IMR-90 (cell line): ENCODE measurements around the gene TWIST1. TPM values are rescaled to one million over a fixed set of nuclear protein-coding genes. Genes with fewer than 3 reads are reported as not detected.

Source experiments
- ATAC-seq: fragments of 200-7000 bp; cut with Tn5 transposase; 2 replicates; pipeline ENCODE4 v1.9.1; 2020; ENCODE audit warnings: low read depth, mild to moderate bottlenecking, moderate library complexity
- BruUV-seq: library from RNA; stranded (reverse); fragments of 400-500 nt; replicated peaks from 2 replicates; lab custom pipeline; 2021; lab: Mats Ljungman, UMichigan
- CTCF ChIA-PET: fragments of 300-600 bp; formaldehyde crosslinking; extraction: SDS; loops from one replicate; lab custom pipeline; 2021; ENCODE audit warnings: antibody characterized with exemption; lab: Yijun Ruan, JAX
- POLR2A ChIA-PET: fragments of 300-600 bp; sonication (Branson Sonifier 250); formaldehyde crosslinking; loops from one replicate; lab custom pipeline; 2022; ENCODE audit warnings: antibody characterized with exemption; ENCODE audit not compliant: unreplicated experiment; lab: Charles Lee
- DNase-seq: peaks from one replicate; pipeline ENCODE4 v3.0.0; 2013
- H2AFZ ChIP-seq: replicated peaks from 2 replicates; pipeline ENCODE3; 2013; ENCODE audit warnings: low read length, mild to moderate bottlenecking; ENCODE audit not compliant: poor library complexity
- H2AK5ac ChIP-seq: 2 replicates; pipeline ENCODE4 v1.6.1; 2013; ENCODE audit warnings: low read depth, low read length, inconsistent platforms
- H2AK9ac ChIP-seq: replicated peaks from 2 replicates; pipeline ENCODE3; 2013; ENCODE audit warnings: mild to moderate bottlenecking, low read depth, low read length, moderate library complexity; ENCODE audit not compliant: poor library complexity
- H2BK120ac ChIP-seq: 2 replicates; pipeline ENCODE4 v1.6.1; 2013; ENCODE audit warnings: low read depth, low read length, inconsistent platforms
- H2BK15ac ChIP-seq: 3 replicates; pipeline ENCODE4 v1.6.1; 2013; ENCODE audit warnings: low read depth, low read length, inconsistent platforms
- H2BK20ac ChIP-seq: 2 replicates; pipeline ENCODE4 v1.6.1; 2013; ENCODE audit warnings: low read depth, mild to moderate bottlenecking, inconsistent platforms, low read length, moderate library complexity
- H2BK5ac ChIP-seq: 2 replicates; pipeline ENCODE4 v1.6.1; 2013; ENCODE audit warnings: mild to moderate bottlenecking, low read depth, low read length, inconsistent platforms; ENCODE audit not compliant: poor library complexity, severe bottlenecking
- H3K14ac ChIP-seq: replicated peaks from 2 replicates; pipeline ENCODE4 v1.6.1; 2013; ENCODE audit warnings: low read depth, low read length, inconsistent platforms
- H3K18ac ChIP-seq: 2 replicates; pipeline ENCODE4 v1.6.1; 2013; ENCODE audit warnings: low read depth, low read length, control low read depth
- H3K23ac ChIP-seq: 2 replicates; pipeline ENCODE4 v1.6.1; 2013; ENCODE audit warnings: low read depth, low read length, inconsistent platforms
- H3K27ac ChIP-seq: 2 replicates; pipeline ENCODE4 v1.5.1; 2013; ENCODE audit warnings: mild to moderate bottlenecking, control low read depth, low read length; ENCODE audit not compliant: insufficient read depth
- H3K27me3 ChIP-seq: 2 replicates; pipeline ENCODE4 v1.6.1; 2013; ENCODE audit warnings: low read length; ENCODE audit not compliant: control insufficient read depth, insufficient read depth
- H3K36me3 ChIP-seq: 2 replicates; pipeline ENCODE4 v1.6.1; 2013; ENCODE audit warnings: low read length, mixed read lengths; ENCODE audit not compliant: control insufficient read depth, insufficient read depth
- H3K4ac ChIP-seq: 2 replicates; pipeline ENCODE4 v1.6.1; 2013; ENCODE audit warnings: low read depth, low read length, inconsistent platforms
- H3K4me1 ChIP-seq: 2 replicates; pipeline ENCODE4 v1.6.1; 2013; ENCODE audit warnings: low read length, mixed read lengths; ENCODE audit not compliant: control insufficient read depth, insufficient read depth
- H3K4me2 ChIP-seq: 2 replicates; pipeline ENCODE4 v1.6.1; 2013; ENCODE audit warnings: low read depth, mild to moderate bottlenecking, control low read depth, low read length, moderate library complexity
- H3K4me3 ChIP-seq: 2 replicates; pipeline ENCODE4 v1.5.1; 2013; ENCODE audit warnings: low read depth, mild to moderate bottlenecking, control low read depth, low read length, moderate library complexity; ENCODE audit not compliant: insufficient read depth
- H3K56ac ChIP-seq: 2 replicates; pipeline ENCODE4 v1.6.1; 2013; ENCODE audit warnings: low read length, inconsistent platforms; ENCODE audit not compliant: insufficient read depth; ENCODE audit errors: extremely low read depth
- H3K79me1 ChIP-seq, 2 experiments: 2 replicates each; pipeline ENCODE4 v1.6.1; 2013; ENCODE audit warnings: low read length in 2 of 2, inconsistent platforms in 1 of 2, low read depth in 1 of 2
- H3K9ac ChIP-seq: 2 replicates; pipeline ENCODE4 v1.6.1; 2013; ENCODE audit warnings: low read depth, low read length, control low read depth
- H3K9me1 ChIP-seq: 2 replicates; pipeline ENCODE4 v1.6.1; 2013; ENCODE audit warnings: low read length, inconsistent platforms; ENCODE audit not compliant: insufficient read depth
- H3K9me3 ChIP-seq: 2 replicates; pipeline ENCODE4 v1.6.1; 2013; ENCODE audit warnings: low read length; ENCODE audit not compliant: control insufficient read depth, insufficient read depth
- H4K20me1 ChIP-seq: 2 replicates; pipeline ENCODE4 v1.6.1; 2013; ENCODE audit warnings: low read length, inconsistent platforms; ENCODE audit not compliant: insufficient read depth
- H4K5ac ChIP-seq: 2 replicates; pipeline ENCODE4 v1.6.1; 2013; ENCODE audit warnings: mild to moderate bottlenecking, low read depth, low read length, control low read depth
- H4K8ac ChIP-seq, 2 experiments: 2 replicates each; pipeline ENCODE4 v1.6.1; 2013; ENCODE audit warnings: low read depth in 2 of 2, low read length in 2 of 2, control low read depth in 1 of 2, inconsistent platforms in 1 of 2
- H4K91ac ChIP-seq: 2 replicates; pipeline ENCODE4 v1.6.1; 2013; ENCODE audit warnings: low read depth, low read length, inconsistent platforms; ENCODE audit not compliant: insufficient read depth
- BHLHE40 ChIP-seq: fragments of 150-350 bp; IDR thresholded peaks from 2 replicates; pipeline ENCODE4 v1.6.1; 2016; ENCODE audit warnings: mild to moderate bottlenecking, low read depth, low read length
- CEBPB ChIP-seq: IDR thresholded peaks from 2 replicates; pipeline ENCODE4 v1.6.1; 2012; ENCODE audit warnings: low read depth, low read length, improper control_type of control experiment
- CHD1 ChIP-seq: IDR thresholded peaks from 2 replicates; pipeline ENCODE4 v1.6.1; 2012; ENCODE audit warnings: low read depth, low read length, improper control_type of control experiment
- CTCF ChIP-seq: conservative IDR thresholded peaks from 2 replicates; pipeline ENCODE4 v1.5.1; 2012; ENCODE audit warnings: mild to moderate bottlenecking, low read depth, low read length, improper control_type of control experiment
- FOS ChIP-seq: fragments of 150-350 bp; IDR thresholded peaks from 2 replicates; pipeline ENCODE4 v1.6.1; 2016; ENCODE audit warnings: low read depth, low read length
- MAFK ChIP-seq: IDR thresholded peaks from 2 replicates; pipeline ENCODE4 v1.6.1; 2012; ENCODE audit warnings: low read depth, low read length, improper control_type of control experiment
- MAZ ChIP-seq: IDR thresholded peaks from 2 replicates; pipeline ENCODE4 v1.6.1; 2012; ENCODE audit warnings: low read depth, mild to moderate bottlenecking, low read length, improper control_type of control experiment, moderate library complexity, borderline replicate concordance
- MXI1 ChIP-seq: IDR thresholded peaks from 2 replicates; pipeline ENCODE4 v1.6.1; 2012; ENCODE audit warnings: low read depth, mild to moderate bottlenecking, low read length, moderate library complexity, borderline replicate concordance
- POLR2A ChIP-seq: IDR thresholded peaks from 2 replicates; pipeline ENCODE4 v1.6.1; 2012; ENCODE audit warnings: mild to moderate bottlenecking, low read depth, low read length
- RAD21 ChIP-seq: IDR thresholded peaks from 2 replicates; pipeline ENCODE4 v1.6.1; 2012; ENCODE audit warnings: low read length, improper control_type of control experiment
- RCOR1 ChIP-seq: IDR thresholded peaks from 2 replicates; pipeline ENCODE4 v1.6.1; 2012; ENCODE audit warnings: mild to moderate bottlenecking, low read length, improper control_type of control experiment; ENCODE audit not compliant: insufficient replicate concordance
- RFX5 ChIP-seq: IDR thresholded peaks from 2 replicates; pipeline ENCODE4 v1.8.0; 2012; ENCODE audit warnings: low read depth, mild to moderate bottlenecking, low read length, moderate library complexity
- SMC3 ChIP-seq: fragments of 150-350 bp; IDR thresholded peaks from 2 replicates; pipeline ENCODE4 v1.6.1; 2016; ENCODE audit warnings: low read depth, mild to moderate bottlenecking, antibody characterized with exemption, low read length, moderate library complexity
- WGBS, 2 experiments: methylation state at CpG; one replicate each; pipeline versions ENCODE4 v1.1.5 to v1.1.7; 2013; ENCODE audit warnings: missing lambda C conversion rate in 2 of 2; ENCODE audit not compliant: insufficient read length in 1 of 2; ENCODE audit errors: extremely low coverage in 2 of 2; 5-methylcytosine and 5-hydroxymethylcytosine counted together
- dilution Hi-C: fragments of 300-500 bp; cut with HindIII; formaldehyde crosslinking; loops from one replicate; pipeline ENCODE4 v1.14.3; 2018; ENCODE audit warnings: low sequenced_read_pairs; ENCODE audit not compliant: unreplicated experiment
- in situ Hi-C: fragments of 300-500 bp; cut with MboI; formaldehyde crosslinking; loops from 3 replicates; pipeline ENCODE4 v1.14.3; 2019; ENCODE audit warnings: low sequenced_read_pairs, inconsistent platforms, mixed read lengths
- intact Hi-C: fragments of 100-400 bp; cut with micrococcal nuclease; formaldehyde crosslinking; loops from 2 replicates; pipeline ENCODE4 v1.10.0; 2022
- polyA plus RNA-seq, 3 experiments: library from polyadenylated mRNA; depleted of rRNA; stranded (reverse); fragments of >200 nt; gene quantifications; 2 replicates each; pipeline ENCODE4 v1.2.3, GENCODE V29; 2012; ENCODE audit warnings: low replicate concordance in 1 of 3
- total RNA-seq: library from RNA; depleted of rRNA; stranded (reverse); fragments of >200 nt; gene quantifications from 2 replicates; pipeline ENCODE4 v1.2.3, GENCODE V29; 2012

The TWIST1 gene
- total and polyA plus RNA-seq, 2 of the 4 experiments (the other 2 are of a cell fraction), result 5.4 to 42.3 TPM

GRCh38 chr7:19094598-19095352, 22.7 kb downstream of the TWIST1 start:
- no peak overlapping the region for H3K9ac ChIP-seq
- H2BK20ac ChIP-seq, result no peak overlapping the region
- H4K20me1 ChIP-seq, result no peaks in the 10 kb centered on the region
- BruUV-seq, result no TSS peak
- H3K9me3 ChIP-seq, result no peaks in the 10 kb centered on the region
- no peak overlapping the region for H4K8ac ChIP-seq
- in situ Hi-C loops (no loop called here), dilution Hi-C loops (no loop called here), intact Hi-C loops (no loop called here)
- H3K9me1 ChIP-seq, result no peaks in the 10 kb centered on the region
- TF ChIP-seq MXI1 (no peak), RAD21 (no peak), RFX5 (no peak), POLR2A (no peak), RCOR1 (no peak), CTCF (no peak), CHD1 (no peak), FOS (no peak), BHLHE40 (no peak), SMC3 (no peak), MAFK (no peak), MAZ (no peak), CEBPB (no peak)
- H3K4me2 ChIP-seq, result no peak overlapping the region
- ATAC-seq (peak; percentile 35; the same call in 1 of the 2 replicates), DNase-seq (no peak)
- no peak overlapping the region for H3K56ac ChIP-seq
- H3K27me3 ChIP-seq, result no peaks in the 10 kb centered on the region
- no peak overlapping the region for H3K14ac ChIP-seq
- H2AK9ac ChIP-seq, result no peak overlapping the region
- H4K91ac ChIP-seq, result no peak overlapping the region
- no peak overlapping the region for H2AK5ac ChIP-seq
- H3K27ac ChIP-seq, result no peak overlapping the region
- H2BK15ac ChIP-seq, result no peak overlapping the region
- ChIA-PET CTCF (no interaction called here), POLR2A (no interaction called here)
- H3K4me3 ChIP-seq, result no peak overlapping the region
- no peak overlapping the region for H4K5ac ChIP-seq
- H2BK5ac ChIP-seq, result no peak overlapping the region
- no peak overlapping the region for H3K4ac ChIP-seq
- H3K79me1 ChIP-seq, result no peaks in the 10 kb centered on the region; a peak in 1 of 4 replicates
- H2AFZ ChIP-seq, result no peak overlapping the region
- H3K18ac ChIP-seq, result no peak overlapping the region
- no peaks in the 10 kb centered on the region for H3K36me3 ChIP-seq
- no peak overlapping the region for H2BK120ac ChIP-seq
- H3K23ac ChIP-seq, result no peak overlapping the region
- no CpG with 5 or more reads among the region's 3 CpGs for WGBS, 2 experiments
- H3K4me1 ChIP-seq, result no peaks in the 10 kb centered on the region
